SJCRH30 (cell line): Measurements from ENCODE around the gene SH3PXD2B. TPM values are rescaled to one million over a fixed set of nuclear protein-coding genes. Genes with fewer than 3 reads are reported as not detected.
"Not testable (repeated sequence)": the region's sequence is repeated elsewhere in the genome, so short reads cannot be mapped to it uniquely, and the experiment has no call there.

Experiments used
- DNase-seq, 2 experiments: peaks; one replicate each; pipeline ENCODE4 v3.0.0-alpha.2; 2015 to 2020
- H3K27ac ChIP-seq: fragments of 250-450 bp; sonication (Bioruptor Pico); 2 replicates; pipeline ENCODE4 v1.5.1; 2020; ENCODE audit warnings: mild to moderate bottlenecking, moderate library complexity
- H3K27me3 ChIP-seq: fragments of 250-450 bp; sonication (Bioruptor Pico); 2 replicates; pipeline ENCODE4 v1.5.1; 2020; ENCODE audit warnings: mild to moderate bottlenecking, moderate library complexity
- H3K36me3 ChIP-seq: fragments of 250-450 bp; sonication (Bioruptor Pico); 2 replicates; pipeline ENCODE4 v1.5.1; 2020; ENCODE audit warnings: mild to moderate bottlenecking, moderate library complexity
- H3K4me1 ChIP-seq: fragments of 250-450 bp; sonication (Bioruptor Pico); 2 replicates; pipeline ENCODE4 v1.5.1; 2020; ENCODE audit warnings: mild to moderate bottlenecking, moderate library complexity
- H3K4me3 ChIP-seq: fragments of 250-450 bp; sonication (Bioruptor Pico); 2 replicates; pipeline ENCODE4 v1.5.1; 2020; ENCODE audit warnings: mild to moderate bottlenecking, moderate library complexity
- H3K9me3 ChIP-seq: fragments of 250-450 bp; sonication (Bioruptor Pico); replicated peaks from 2 replicates; pipeline ENCODE4 v1.5.1; 2020; ENCODE audit warnings: mild to moderate bottlenecking, moderate library complexity
- total RNA-seq: library from RNA; depleted of rRNA; stranded (reverse); fragments of >200 nt; shearing (Covaris generic); gene quantifications from 2 replicates; pipeline ENCODE4 v1.2.3, GENCODE V29; 2014

Gene SH3PXD2B
- total RNA-seq, 1 experiment from 2014 or later, result 16.4 TPM

GRCh38 chr5:172358345-172358744 is 96.0 kb downstream of the SH3PXD2B start:
- Histone ChIP-seq H3K9me3 (no peaks in the 10 kb centered on the region), H3K36me3 (no peaks in the 10 kb centered on the region; the same call in 1 of the 2 replicates), H3K4me3 (no peak overlapping the region), H3K27ac (no peak overlapping the region), H3K4me1 (peaks cover 12% of the 10 kb centered on the region), H3K27me3 (no peaks in the 10 kb centered on the region)
- no peak for DNase-seq

GRCh38 chr5:172356527-172356926 is 97.8 kb downstream of the SH3PXD2B start:
- Histone ChIP-seq H3K36me3 (no peaks in the 10 kb centered on the region), H3K27me3 (no peaks in the 10 kb centered on the region), H3K27ac (no peak overlapping the region), H3K4me3 (no peak overlapping the region), H3K4me1 (peaks cover 12% of the 10 kb centered on the region), H3K9me3 (no peaks in the 10 kb centered on the region)
- DNase-seq, result no peak

- no peak overlapping the region for H3K27ac ChIP-seq
- H3K9me3 ChIP-seq, result no peaks in the 10 kb centered on the region
- DNase-seq, result no peak
- no peaks in the 10 kb centered on the region for H3K36me3 ChIP-seq
- H3K4me3 ChIP-seq, result no peak overlapping the region
- H3K27me3 ChIP-seq, result no peaks in the 10 kb centered on the region
- peaks cover 12% of the 10 kb centered on the region for H3K4me1 ChIP-seq
These were observed 98.3 kb downstream of the SH3PXD2B start for GRCh38 chr5:172356047-172356446.

- Histone ChIP-seq H3K9me3 (no peaks in the 10 kb centered on the region), H3K4me3 (no peak overlapping the region)
- no peak for DNase-seq
These were observed 100.5 kb downstream of the SH3PXD2B start for GRCh38 chr5:172353846-172354245.

GRCh38 chr5:172353271-172353812 is 101.0 kb downstream of the SH3PXD2B start:
- Histone ChIP-seq H3K27me3 (no peaks in the 10 kb centered on the region), H3K27ac (no peak overlapping the region), H3K36me3 (no peaks in the 10 kb centered on the region), H3K4me3 (no peak overlapping the region), H3K4me1 (peaks cover 12% of the 10 kb centered on the region), H3K9me3 (no peaks in the 10 kb centered on the region)
- no peak for DNase-seq

More at GRCh38 chr5:172353846-172354245, 100.5 kb downstream of the SH3PXD2B start:
- Histone ChIP-seq H3K36me3 (no peaks in the 10 kb centered on the region), H3K27me3 (no peaks in the 10 kb centered on the region), H3K27ac (no peak overlapping the region; the same call in 1 of the 2 replicates), H3K4me1 (peaks cover 12% of the 10 kb centered on the region)

- not testable (repeated sequence) for DNase-seq, H3K36me3 ChIP-seq, H3K27ac ChIP-seq, H3K27me3 ChIP-seq, H3K4me3 ChIP-seq, H3K9me3 ChIP-seq
- peaks cover 16% of the 10 kb centered on the region for H3K4me1 ChIP-seq
These were observed 101.8 kb downstream of the SH3PXD2B start for GRCh38 chr5:172352526-172352925.

GRCh38 chr5:172351240-172351778 is 103.0 kb downstream of the SH3PXD2B start:
- no peak for DNase-seq
- Histone ChIP-seq H3K27ac (no peak overlapping the region), H3K27me3 (no peaks in the 10 kb centered on the region), H3K9me3 (no peaks in the 10 kb centered on the region), H3K4me1 (peaks cover 16% of the 10 kb centered on the region), H3K36me3 (no peaks in the 10 kb centered on the region; the same call in 1 of the 2 replicates), H3K4me3 (no peak overlapping the region)

- DNase-seq, result no peak
- Histone ChIP-seq H3K9me3 (no peaks in the 10 kb centered on the region), H3K27me3 (no peaks in the 10 kb centered on the region), H3K36me3 (no peaks in the 10 kb centered on the region; the same call in 1 of the 2 replicates), H3K4me3 (no peak overlapping the region), H3K27ac (no peak overlapping the region), H3K4me1 (peaks cover 12% of the 10 kb centered on the region)
These were observed 103.8 kb downstream of the SH3PXD2B start for GRCh38 chr5:172350212-172351181.

GRCh38 chr5:172348733-172349132 is 105.6 kb downstream of the SH3PXD2B start:
- H3K27ac ChIP-seq, H3K4me1 ChIP-seq, H3K4me3 ChIP-seq, H3K36me3 ChIP-seq, H3K9me3 ChIP-seq, DNase-seq, H3K27me3 ChIP-seq: not testable (repeated sequence)

GRCh38 chr5:172348084-172348483 is 106.2 kb downstream of the SH3PXD2B start:
- H3K27ac ChIP-seq, result no peak overlapping the region
- no peaks in the 10 kb centered on the region; the same call in 1 of the 2 replicates for H3K36me3 ChIP-seq

GRCh38 chr5:172347496-172348052 is 106.8 kb downstream of the SH3PXD2B start:
- no peaks in the 10 kb centered on the region for H3K27me3 ChIP-seq
- no peaks in the 10 kb centered on the region; the same call in 1 of the 2 replicates for H3K36me3 ChIP-seq
- H3K27ac ChIP-seq, result no peak overlapping the region
- no peak overlapping the region for H3K4me3 ChIP-seq
- H3K4me1 ChIP-seq, result peaks cover 4% of the 10 kb centered on the region
- H3K9me3 ChIP-seq, result no peaks in the 10 kb centered on the region
- peak in 1 of 2 experiments; percentile 20 for DNase-seq

More at GRCh38 chr5:172348084-172348483, 106.2 kb downstream of the SH3PXD2B start:
- H3K4me1 ChIP-seq, result peaks cover 4% of the 10 kb centered on the region
- no peak overlapping the region for H3K4me3 ChIP-seq
- H3K9me3 ChIP-seq, result no peaks in the 10 kb centered on the region
- H3K27me3 ChIP-seq, result no peaks in the 10 kb centered on the region
- no peak for DNase-seq

GRCh38 chr5:172345881-172346280 is 108.4 kb downstream of the SH3PXD2B start:
- Histone ChIP-seq H3K4me3 (no peak overlapping the region), H3K4me1 (peaks cover 4% of the 10 kb centered on the region), H3K9me3 (no peaks in the 10 kb centered on the region), H3K27me3 (no peaks in the 10 kb centered on the region), H3K27ac (no peak overlapping the region), H3K36me3 (no peaks in the 10 kb centered on the region; the same call in 1 of the 2 replicates)
- DNase-seq, result no peak

GRCh38 chr5:172344855-172345409 is 109.4 kb downstream of the SH3PXD2B start:
- Histone ChIP-seq H3K9me3 (no peaks in the 10 kb centered on the region), H3K27me3 (no peaks in the 10 kb centered on the region), H3K36me3 (no peaks in the 10 kb centered on the region; the same call in 1 of the 2 replicates), H3K27ac (no peak overlapping the region), H3K4me1 (peaks cover 4% of the 10 kb centered on the region), H3K4me3 (no peak overlapping the region)
- no peak for DNase-seq

- no peak overlapping the region for H3K27ac ChIP-seq
- no peak for DNase-seq
- no peaks in the 10 kb centered on the region for H3K27me3 ChIP-seq
- H3K4me3 ChIP-seq, result no peak overlapping the region
- no peaks in the 10 kb centered on the region; the same call in 1 of the 2 replicates for H3K36me3 ChIP-seq
- peaks cover 4% of the 10 kb centered on the region for H3K4me1 ChIP-seq
- no peaks in the 10 kb centered on the region for H3K9me3 ChIP-seq
These were observed 110.6 kb downstream of the SH3PXD2B start for GRCh38 chr5:172343741-172344140.
